HEK293 (cell line): ENCODE results near the gene CLK4.

ENCODE experiments used
- CTCF ChIA-PET: fragments of 350-600 bp; formaldehyde crosslinking; extraction: SDS; loops from one replicate; lab custom pipeline; 2021; ENCODE audit warnings: antibody characterized with exemption; lab: Yijun Ruan, JAX
- POLR2A ChIA-PET: fragments of 300-600 bp; formaldehyde crosslinking; extraction: SDS; loops from one replicate; lab custom pipeline; 2020; ENCODE audit warnings: antibody characterized with exemption, inconsistent platforms; lab: Yijun Ruan, JAX
- H3K27ac ChIP-seq: fragments of 200-500 bp; sonication (Bioruptor generic); 2 replicates; pipeline ENCODE4 v1.5.1; 2014; ENCODE audit warnings: low read depth, low read length, control low read depth, inconsistent platforms; ENCODE audit errors: extremely low read depth
- H3K36me3 ChIP-seq, 2 experiments: fragments of 200-500 bp in 1 of 2; sonication (Bioruptor generic) in 1 of 2; 1 replicate in 1 of 2; 2 replicates in 1 of 2; pipeline ENCODE4 v1.5.1; 2014 to 2017; ENCODE audit warnings: inconsistent platforms in 2 of 2, low read length in 2 of 2; ENCODE audit not compliant: control insufficient read depth in 2 of 2, insufficient read depth in 1 of 2
- H3K4me1 ChIP-seq: fragments of 200-500 bp; sonication (Bioruptor generic); 2 replicates; pipeline ENCODE4 v1.5.1; 2014; ENCODE audit warnings: mild to moderate bottlenecking, low read length, inconsistent platforms; ENCODE audit not compliant: control insufficient read depth, insufficient read depth
- H3K4me3 ChIP-seq: 2 replicates; pipeline ENCODE4 v1.5.1; 2011; ENCODE audit warnings: low read depth, mild to moderate bottlenecking, control low read depth, low read length, moderate library complexity
- H3K9me3 ChIP-seq: fragments of 200-500 bp; sonication (Bioruptor generic); 2 replicates; pipeline ENCODE4 v1.5.1; 2014; ENCODE audit warnings: low read depth, low read length, inconsistent platforms; ENCODE audit not compliant: control insufficient read depth, insufficient read depth
- GLIS2 ChIP-seq: fragments of 450-650 bp; formaldehyde crosslinking; IDR thresholded peaks from 2 replicates; pipeline ENCODE4 v1.5.1; 2016; ENCODE audit warnings: missing biosample characterization, missing genetic modification characterization
- RBAK ChIP-seq: fragments of 450-650 bp; formaldehyde crosslinking; IDR thresholded peaks from 2 replicates; pipeline ENCODE4 v1.5.1; 2016; ENCODE audit warnings: missing biosample characterization, missing genetic modification characterization
- SCRT1 ChIP-seq: fragments of 450-650 bp; formaldehyde crosslinking; IDR thresholded peaks from 2 replicates; pipeline ENCODE4 v1.5.1; 2016; ENCODE audit warnings: missing biosample characterization, missing genetic modification characterization, borderline replicate concordance
- SCRT2 ChIP-seq: fragments of 450-650 bp; formaldehyde crosslinking; IDR thresholded peaks from 2 replicates; pipeline ENCODE4 v1.5.1; 2016; ENCODE audit warnings: missing biosample characterization, missing genetic modification characterization
- SP7 ChIP-seq: fragments of 450-650 bp; formaldehyde crosslinking; IDR thresholded peaks from 2 replicates; pipeline ENCODE4 v1.5.1; 2016; ENCODE audit warnings: missing biosample characterization, missing genetic modification characterization
- YY2 ChIP-seq: fragments of 450-650 bp; formaldehyde crosslinking; IDR thresholded peaks from 2 replicates; pipeline ENCODE4 v1.5.1; 2016; ENCODE audit warnings: missing biosample characterization, missing genetic modification characterization
- ZBTB1 ChIP-seq: fragments of 450-650 bp; formaldehyde crosslinking; IDR thresholded peaks from 2 replicates; pipeline ENCODE4 v1.5.1; 2016; ENCODE audit warnings: missing biosample characterization, missing genetic modification characterization
- ZBTB7A ChIP-seq: fragments of 450-650 bp; formaldehyde crosslinking; IDR thresholded peaks from 2 replicates; pipeline ENCODE4 v1.5.1; 2016; ENCODE audit warnings: low read depth, missing biosample characterization, missing genetic modification characterization
- ZNF19 ChIP-seq: fragments of 450-650 bp; formaldehyde crosslinking; IDR thresholded peaks from 2 replicates; pipeline ENCODE4; 2016; ENCODE audit warnings: missing biosample characterization, missing genetic modification characterization, low read depth
- ZNF214 ChIP-seq: fragments of 450-650 bp; formaldehyde crosslinking; IDR thresholded peaks from 2 replicates; pipeline ENCODE4 v1.5.1; 2017; ENCODE audit warnings: missing biosample characterization, mild to moderate bottlenecking, missing genetic modification characterization, borderline replicate concordance
- ZNF274 ChIP-seq, 2 experiments: fragments of 200-500 bp in 1 of 2; fragments of 450-650 bp in 1 of 2; sonication (Bioruptor generic) in 1 of 2; formaldehyde crosslinking in 1 of 2; IDR thresholded peaks; 2 replicates each; pipeline versions ENCODE4 v1.5.1 to v1.6.1; 2014 to 2016; ENCODE audit warnings: borderline replicate concordance in 1 of 2, inconsistent platforms in 1 of 2, low read length in 1 of 2, missing biosample characterization in 1 of 2, missing genetic modification characterization in 1 of 2
- ZNF560 ChIP-seq: fragments of 450-650 bp; formaldehyde crosslinking; IDR thresholded peaks from 2 replicates; pipeline ENCODE4 v1.5.1; 2017; ENCODE audit warnings: missing biosample characterization, missing genetic modification characterization, borderline replicate concordance
- ZNF585B ChIP-seq: fragments of 450-650 bp; formaldehyde crosslinking; IDR thresholded peaks from 2 replicates; pipeline ENCODE4 v1.5.1; 2016; ENCODE audit warnings: missing biosample characterization, missing genetic modification characterization
- ZNF596 ChIP-seq: fragments of 450-650 bp; IDR thresholded peaks from 2 replicates; pipeline ENCODE4 v1.5.0; 2018; ENCODE audit warnings: missing biosample characterization, mild to moderate bottlenecking, missing genetic modification characterization, moderate library complexity
- ZNF785 ChIP-seq: fragments of 450-650 bp; formaldehyde crosslinking; IDR thresholded peaks from 2 replicates; pipeline ENCODE4 v1.5.1; 2016; ENCODE audit warnings: missing biosample characterization, missing genetic modification characterization
- ZNF830 ChIP-seq: fragments of 450-650 bp; IDR thresholded peaks from 2 replicates; pipeline ENCODE4 v1.5.0; 2018; ENCODE audit warnings: missing biosample characterization, missing genetic modification characterization, low read depth, mild to moderate bottlenecking, moderate library complexity
- TF ChIP-seq, protein P1 (sequence below): fragments of 450-650 bp; formaldehyde crosslinking; IDR thresholded peaks from 2 replicates; pipeline ENCODE4 v1.5.1; 2016; ENCODE audit warnings: missing biosample characterization, missing genetic modification characterization
- TF ChIP-seq, protein P2 (sequence below): fragments of 450-650 bp; formaldehyde crosslinking; IDR thresholded peaks from 2 replicates; pipeline ENCODE4 v1.5.1; 2016; ENCODE audit warnings: missing biosample characterization, missing genetic modification characterization
- TF ChIP-seq, protein P3 (sequence below): fragments of 450-650 bp; formaldehyde crosslinking; IDR thresholded peaks from 2 replicates; pipeline ENCODE4 v1.5.0; 2017; ENCODE audit warnings: missing biosample characterization, missing genetic modification characterization, borderline replicate concordance

Gene CLK4

DNA sequence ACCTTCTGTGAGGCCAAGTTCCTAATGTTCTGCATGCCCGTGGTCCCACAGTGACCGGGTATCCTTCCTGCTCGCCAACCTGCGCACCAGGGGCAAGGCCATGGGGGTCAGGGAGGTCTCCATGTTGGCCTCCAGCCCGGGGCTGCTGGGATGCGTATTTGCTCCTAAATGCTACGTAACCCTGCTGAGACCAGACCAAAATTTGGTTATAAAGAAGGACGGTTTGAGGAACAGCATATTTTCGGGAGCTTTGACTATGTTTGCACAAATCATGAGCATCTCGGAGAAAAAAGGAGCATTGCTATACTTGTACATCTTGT lies 35.7 kb upstream of the CLK4 start:
- Histone ChIP-seq H3K4me1 (no peaks in the 10 kb centered on the region), H3K36me3 (no peaks in the 10 kb centered on the region), H3K27ac (no peak overlapping the region), H3K9me3 (no peaks in the 10 kb centered on the region), H3K4me3 (no peak overlapping the region)
- TF ChIP-seq ZNF785 (tag by site-specific recombination), result no peak
- TF ChIP-seq ZNF830 (tag by site-specific recombination), result no peak
- TF ChIP-seq ZNF560 (tag by site-specific recombination), result no peak
- TF ChIP-seq, protein P1, sequence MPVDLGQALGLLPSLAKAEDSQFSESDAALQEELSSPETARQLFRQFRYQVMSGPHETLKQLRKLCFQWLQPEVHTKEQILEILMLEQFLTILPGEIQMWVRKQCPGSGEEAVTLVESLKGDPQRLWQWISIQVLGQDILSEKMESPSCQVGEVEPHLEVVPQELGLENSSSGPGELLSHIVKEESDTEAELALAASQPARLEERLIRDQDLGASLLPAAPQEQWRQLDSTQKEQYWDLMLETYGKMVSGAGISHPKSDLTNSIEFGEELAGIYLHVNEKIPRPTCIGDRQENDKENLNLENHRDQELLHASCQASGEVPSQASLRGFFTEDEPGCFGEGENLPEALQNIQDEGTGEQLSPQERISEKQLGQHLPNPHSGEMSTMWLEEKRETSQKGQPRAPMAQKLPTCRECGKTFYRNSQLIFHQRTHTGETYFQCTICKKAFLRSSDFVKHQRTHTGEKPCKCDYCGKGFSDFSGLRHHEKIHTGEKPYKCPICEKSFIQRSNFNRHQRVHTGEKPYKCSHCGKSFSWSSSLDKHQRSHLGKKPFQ, result no peak
- no peak for TF ChIP-seq ZNF585B (tag by site-specific recombination)
- no peak for TF ChIP-seq GLIS2
- TF ChIP-seq, protein P2, sequence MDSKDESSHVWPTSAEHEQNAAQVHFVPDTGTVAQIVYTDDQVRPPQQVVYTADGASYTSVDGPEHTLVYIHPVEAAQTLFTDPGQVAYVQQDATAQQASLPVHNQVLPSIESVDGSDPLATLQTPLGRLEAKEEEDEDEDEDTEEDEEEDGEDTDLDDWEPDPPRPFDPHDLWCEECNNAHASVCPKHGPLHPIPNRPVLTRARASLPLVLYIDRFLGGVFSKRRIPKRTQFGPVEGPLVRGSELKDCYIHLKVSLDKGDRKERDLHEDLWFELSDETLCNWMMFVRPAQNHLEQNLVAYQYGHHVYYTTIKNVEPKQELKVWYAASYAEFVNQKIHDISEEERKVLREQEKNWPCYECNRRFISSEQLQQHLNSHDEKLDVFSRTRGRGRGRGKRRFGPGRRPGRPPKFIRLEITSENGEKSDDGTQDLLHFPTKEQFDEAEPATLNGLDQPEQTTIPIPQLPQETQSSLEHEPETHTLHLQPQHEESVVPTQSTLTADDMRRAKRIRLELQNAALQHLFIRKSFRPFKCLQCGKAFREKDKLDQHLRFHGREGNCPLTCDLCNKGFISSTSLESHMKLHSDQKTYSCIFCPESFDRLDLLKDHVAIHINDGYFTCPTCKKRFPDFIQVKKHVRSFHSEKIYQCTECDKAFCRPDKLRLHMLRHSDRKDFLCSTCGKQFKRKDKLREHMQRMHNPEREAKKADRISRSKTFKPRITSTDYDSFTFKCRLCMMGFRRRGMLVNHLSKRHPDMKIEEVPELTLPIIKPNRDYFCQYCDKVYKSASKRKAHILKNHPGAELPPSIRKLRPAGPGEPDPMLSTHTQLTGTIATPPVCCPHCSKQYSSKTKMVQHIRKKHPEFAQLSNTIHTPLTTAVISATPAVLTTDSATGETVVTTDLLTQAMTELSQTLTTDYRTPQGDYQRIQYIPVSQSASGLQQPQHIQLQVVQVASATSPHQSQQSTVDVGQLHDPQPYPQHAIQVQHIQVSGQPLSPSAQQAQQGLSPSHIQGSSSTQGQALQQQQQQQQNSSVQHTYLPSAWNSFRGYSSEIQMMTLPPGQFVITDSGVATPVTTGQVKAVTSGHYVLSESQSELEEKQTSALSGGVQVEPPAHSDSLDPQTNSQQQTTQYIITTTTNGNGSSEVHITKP, result no peak
- TF ChIP-seq ZNF214 (tag by site-specific recombination), result no peak
- TF ChIP-seq, protein P3, sequence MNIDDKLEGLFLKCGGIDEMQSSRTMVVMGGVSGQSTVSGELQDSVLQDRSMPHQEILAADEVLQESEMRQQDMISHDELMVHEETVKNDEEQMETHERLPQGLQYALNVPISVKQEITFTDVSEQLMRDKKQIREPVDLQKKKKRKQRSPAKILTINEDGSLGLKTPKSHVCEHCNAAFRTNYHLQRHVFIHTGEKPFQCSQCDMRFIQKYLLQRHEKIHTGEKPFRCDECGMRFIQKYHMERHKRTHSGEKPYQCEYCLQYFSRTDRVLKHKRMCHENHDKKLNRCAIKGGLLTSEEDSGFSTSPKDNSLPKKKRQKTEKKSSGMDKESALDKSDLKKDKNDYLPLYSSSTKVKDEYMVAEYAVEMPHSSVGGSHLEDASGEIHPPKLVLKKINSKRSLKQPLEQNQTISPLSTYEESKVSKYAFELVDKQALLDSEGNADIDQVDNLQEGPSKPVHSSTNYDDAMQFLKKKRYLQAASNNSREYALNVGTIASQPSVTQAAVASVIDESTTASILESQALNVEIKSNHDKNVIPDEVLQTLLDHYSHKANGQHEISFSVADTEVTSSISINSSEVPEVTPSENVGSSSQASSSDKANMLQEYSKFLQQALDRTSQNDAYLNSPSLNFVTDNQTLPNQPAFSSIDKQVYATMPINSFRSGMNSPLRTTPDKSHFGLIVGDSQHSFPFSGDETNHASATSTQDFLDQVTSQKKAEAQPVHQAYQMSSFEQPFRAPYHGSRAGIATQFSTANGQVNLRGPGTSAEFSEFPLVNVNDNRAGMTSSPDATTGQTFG (tag by site-specific recombination), result no peak
- no peak for TF ChIP-seq ZBTB1 (tag by site-specific recombination)
- TF ChIP-seq SP7, result no peak
- no peak for TF ChIP-seq YY2 (tag by site-specific recombination)
- no peak for TF ChIP-seq SCRT1 (tag by site-specific recombination)
- TF ChIP-seq ZNF19 (tag by site-specific recombination), result no peak
- no peak for TF ChIP-seq ZNF274 (IDR thresholded peaks at IDR 0.05; ENCODE audit: low read length)
- TF ChIP-seq ZNF274 (tag by site-specific recombination; IDR thresholded peaks at IDR 0.05; ENCODE audit: borderline replicate concordance), result no peak
- no peak for TF ChIP-seq RBAK (tag by site-specific recombination)
- no peak for TF ChIP-seq ZBTB7A (tag by site-specific recombination)
- TF ChIP-seq SCRT2 (tag by site-specific recombination), result no peak
- TF ChIP-seq ZNF596, result no peak
- POLR2A ChIA-PET, result no interaction called here
- CTCF ChIA-PET, result interaction anchor here (0.7 kb wide), 1 partner anchor 201 kb away, joined by 3 read pairs; no protein-coding TSS in a partner anchor
